H7 (cell line): ENCODE results near the gene USP26. TPM values are rescaled to one million over a fixed set of nuclear protein-coding genes. Genes with fewer than 3 reads are reported as not detected.
"Not testable (repeated sequence)": the region's sequence is repeated elsewhere in the genome, so short reads cannot be mapped to it uniquely, and the experiment has no call there.

ENCODE experiments used
- DNase-seq: peaks from one replicate; pipeline ENCODE4 v3.0.0; 2012
- H3K27me3 ChIP-seq: 2 replicates; pipeline ENCODE4 v1.6.0; 2011; ENCODE audit warnings: mild to moderate bottlenecking, low read length; ENCODE audit not compliant: control insufficient read depth, insufficient read depth
- H3K36me3 ChIP-seq: replicated peaks from 2 replicates; pipeline ENCODE4 v1.5.1; 2011; ENCODE audit warnings: low read length; ENCODE audit not compliant: control insufficient read depth, insufficient read depth
- H3K4me3 ChIP-seq: 2 replicates; pipeline ENCODE4 v1.5.1; 2011; ENCODE audit warnings: low read depth, mild to moderate bottlenecking, control low read depth, low read length, moderate library complexity; ENCODE audit not compliant: insufficient read depth
- total RNA-seq: library from RNA; depleted of rRNA; stranded (reverse); fragments of >200 nt; shearing (Covaris generic); gene quantifications from 2 replicates; pipeline ENCODE4 v1.2.3, GENCODE V29; 2014; rRNA removed

Gene USP26
- total RNA-seq, 1 experiment from 2014 or later: not detected

GRCh38 chrX:132984058-132984650 lies 112.8 kb downstream of the USP26 start:
- DNase-seq: no peak
- Histone ChIP-seq H3K36me3 (no peaks in the 10 kb centered on the region), H3K27me3 (no peaks in the 10 kb centered on the region), H3K4me3 (no peak overlapping the region)

- H3K27me3 ChIP-seq: no peaks in the 10 kb centered on the region
- DNase-seq: no peak
- H3K36me3 ChIP-seq: no peaks in the 10 kb centered on the region
- H3K4me3 ChIP-seq: no peak overlapping the region
Observed at GRCh38 chrX:132983496-132983895, 113.4 kb downstream of the USP26 start.

- H3K27me3 ChIP-seq, H3K36me3 ChIP-seq, H3K4me3 ChIP-seq, DNase-seq: not testable (repeated sequence)
Observed at GRCh38 chrX:132980035-132980434, 116.9 kb downstream of the USP26 start.

Other genes starting within 250 kb of the USP26 start
- gene HS6ST2, start 138.5 kb downstream of the USP26 start, total RNA-seq: 6.8 and 9.3 TPM in 2 replicates
- gene TFDP3, start 121.2 kb upstream of the USP26 start, total RNA-seq: not detected in 2 replicates